ENCODE measurements around the gene ARAP1.

Gene ARAP1

GRCh38 chr11:72641522-72642042, 110.6 kb downstream of the ARAP1 start:
- H3K27me3 ChIP-seq (ENCODE audit: insufficient read depth, low read depth, severe bottlenecking), result peaks cover 3% of the 10 kb centered on the region
- H3K27ac ChIP-seq, result no peak overlapping the region
- no peak for DNase-seq
- no peaks in the 10 kb centered on the region for H3K9me3 ChIP-seq (ENCODE audit: severe bottlenecking)
- TF ChIP-seq CTCF (IDR thresholded peaks at IDR 0.05; ENCODE audit: low read depth, low read length), result no peak
- H3K36me3 ChIP-seq, result no peaks in the 10 kb centered on the region
- H3K4me3 ChIP-seq (ENCODE audit: low read depth, low read length), result peak overlapping the region; percentile 35; the same call in 1 of the 2 replicates

- H3K27me3 ChIP-seq (ENCODE audit: insufficient read depth, low read depth, severe bottlenecking), result peaks cover 3% of the 10 kb centered on the region
- H3K27ac ChIP-seq, result no peak overlapping the region
- H3K9me3 ChIP-seq (ENCODE audit: severe bottlenecking), result no peaks in the 10 kb centered on the region
- H3K4me3 ChIP-seq (ENCODE audit: low read depth, low read length), result no peak overlapping the region
- DNase-seq, result no peak
- H3K36me3 ChIP-seq, result no peaks in the 10 kb centered on the region
- TF ChIP-seq CTCF (IDR thresholded peaks at IDR 0.05; ENCODE audit: low read depth, low read length), result no peak
Observed at GRCh38 chr11:72639502-72640375, 112.5 kb downstream of the ARAP1 start.

- Histone ChIP-seq H3K36me3 (no peaks in the 10 kb centered on the region), H3K4me3 (ENCODE audit: low read depth, low read length) (no peak overlapping the region), H3K9me3 (ENCODE audit: severe bottlenecking) (no peaks in the 10 kb centered on the region), H3K27ac (peak overlapping the region; percentile 87), H3K27me3 (ENCODE audit: insufficient read depth, low read depth, severe bottlenecking) (peaks cover 3% of the 10 kb centered on the region)
- no peak for DNase-seq
- no peak for TF ChIP-seq CTCF (IDR thresholded peaks at IDR 0.05; ENCODE audit: low read depth, low read length)
Observed at GRCh38 chr11:72637926-72638325, 114.3 kb downstream of the ARAP1 start.

GRCh38 chr11:72637198-72637597, 115.0 kb downstream of the ARAP1 start:
- Histone ChIP-seq H3K36me3 (peaks cover 2% of the 10 kb centered on the region; the same call in 1 of the 2 replicates), H3K27me3 (ENCODE audit: insufficient read depth, low read depth, severe bottlenecking) (peaks cover 3% of the 10 kb centered on the region), H3K9me3 (ENCODE audit: severe bottlenecking) (no peaks in the 10 kb centered on the region), H3K27ac (peak overlapping the region; percentile 87), H3K4me3 (ENCODE audit: low read depth, low read length) (no peak overlapping the region)
- no peak for TF ChIP-seq CTCF (IDR thresholded peaks at IDR 0.05; ENCODE audit: low read depth, low read length)
- no peak for DNase-seq

GRCh38 chr11:72636376-72636775, 115.8 kb downstream of the ARAP1 start:
- H3K27me3 ChIP-seq (ENCODE audit: insufficient read depth, low read depth, severe bottlenecking), result peaks cover 2% of the 10 kb centered on the region
- H3K4me3 ChIP-seq (ENCODE audit: low read depth, low read length), result 0 out of 2 replicates have a peak overlapping the region, but pooled peaks have one; percentile 0
- H3K27ac ChIP-seq, result peak overlapping the region; percentile 87
- no peaks in the 10 kb centered on the region for H3K9me3 ChIP-seq (ENCODE audit: severe bottlenecking)
- peaks cover 4% of the 10 kb centered on the region; the same call in 1 of the 2 replicates for H3K36me3 ChIP-seq
- TF ChIP-seq CTCF (IDR thresholded peaks at IDR 0.05; ENCODE audit: low read depth, low read length), result no peak
- peak; percentile 57 for DNase-seq

All from WERI-Rb-1 (cell line).